DMS53 treated with DMSO at 0.1 percent for 48 hours (cell line): ENCODE measurements around the gene NDUFA6.
"Not testable (repeated sequence)": the region's sequence is repeated elsewhere in the genome, so short reads cannot be mapped to it uniquely, and the experiment has no call there.

Experiments used
- DNase-seq: peaks from one replicate; lab custom pipeline; 2025; ENCODE audit not compliant: unreplicated experiment; lab: John Stamatoyannopoulos, UW

Gene NDUFA6

DNA sequence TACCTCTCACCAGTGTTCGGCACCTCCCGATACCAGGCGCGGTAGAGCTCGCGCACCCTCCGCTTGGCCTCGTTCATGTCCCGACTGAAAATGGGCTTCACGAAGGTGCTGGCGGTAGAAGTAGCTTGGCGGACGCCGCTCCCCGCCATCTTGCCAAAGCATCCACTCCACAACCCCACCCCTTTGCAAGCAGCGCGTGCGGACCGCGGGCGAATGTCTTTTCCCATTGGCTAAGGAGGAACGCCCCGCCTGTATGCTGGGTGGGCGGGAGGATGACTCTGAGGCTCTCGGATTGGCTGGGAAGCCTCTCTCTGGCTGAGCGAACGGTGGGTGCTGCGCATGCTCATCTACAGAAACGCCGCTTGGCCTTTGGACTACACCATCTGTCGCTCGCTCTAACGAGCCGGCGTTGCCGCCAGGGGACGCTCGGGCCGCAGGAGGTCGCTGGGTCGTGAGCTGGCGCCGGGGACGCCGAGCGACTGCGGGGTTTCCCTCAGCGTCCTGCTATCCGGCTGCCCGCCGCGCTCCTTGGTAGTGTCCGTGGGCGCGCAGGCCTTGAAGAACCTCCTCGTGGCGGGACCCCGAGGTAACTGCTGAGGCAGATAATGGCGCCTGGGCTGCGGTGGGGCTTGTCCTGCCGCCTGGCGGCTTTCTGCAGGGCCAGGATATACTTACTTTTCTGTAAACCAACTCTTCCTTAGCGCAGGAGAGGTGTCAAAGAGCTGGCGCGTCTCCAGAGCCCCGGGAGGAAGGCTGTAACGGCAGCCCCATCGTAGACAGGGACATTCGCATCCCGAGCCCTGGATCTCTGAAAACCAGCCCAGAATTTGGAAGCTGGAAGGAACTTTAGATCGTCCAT, at the start of gene NDUFA6:
NDUFA6 (minus strand) TSS at position 177 of the 859 bp plus-strand sequence; CDS start at position 149, 28 bp downstream.
- peak; percentile 96 for DNase-seq

DNA sequence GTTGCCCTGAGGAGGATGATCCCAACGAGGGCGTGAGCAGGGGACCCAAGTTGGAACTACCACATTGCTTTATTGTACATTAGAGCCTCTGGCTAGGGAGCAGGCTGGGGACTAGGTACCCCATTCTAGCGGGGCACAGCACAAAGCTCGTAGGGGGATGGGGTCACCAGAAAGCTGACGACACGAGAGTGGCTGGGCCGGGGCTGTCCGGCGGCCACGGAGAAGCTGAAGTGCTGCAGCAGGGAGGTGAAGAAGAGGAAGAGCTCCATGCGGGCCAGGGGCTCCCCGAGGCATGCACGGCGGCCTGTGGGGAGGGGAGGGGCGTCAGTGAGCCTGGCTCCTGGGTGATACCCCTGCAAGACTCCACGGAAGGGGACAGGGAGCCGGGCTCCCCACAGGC, 49.6 kb upstream of the NDUFA6 start:
- DNase-seq, result not testable (repeated sequence)

DNA sequence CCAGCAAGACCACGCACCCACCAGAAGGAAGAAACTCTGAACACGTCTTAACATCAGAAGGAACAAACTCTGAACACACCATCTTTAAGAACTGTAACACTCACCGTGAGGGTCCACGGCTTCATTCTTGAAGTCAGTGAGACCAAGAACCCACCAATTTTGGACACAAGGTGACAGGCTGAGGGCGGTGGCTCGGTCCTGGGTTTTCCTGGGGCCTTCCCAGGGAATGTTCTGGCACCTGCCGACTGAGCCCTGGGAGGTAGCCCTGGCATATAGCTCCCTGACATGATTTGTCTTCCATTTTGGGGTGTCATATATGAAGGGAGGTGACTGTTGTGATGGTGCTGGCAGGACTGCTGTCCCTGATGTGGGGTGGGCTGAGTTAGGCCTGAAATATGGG, 48.9 kb upstream of the NDUFA6 start:
- not testable (repeated sequence) for DNase-seq

DNA sequence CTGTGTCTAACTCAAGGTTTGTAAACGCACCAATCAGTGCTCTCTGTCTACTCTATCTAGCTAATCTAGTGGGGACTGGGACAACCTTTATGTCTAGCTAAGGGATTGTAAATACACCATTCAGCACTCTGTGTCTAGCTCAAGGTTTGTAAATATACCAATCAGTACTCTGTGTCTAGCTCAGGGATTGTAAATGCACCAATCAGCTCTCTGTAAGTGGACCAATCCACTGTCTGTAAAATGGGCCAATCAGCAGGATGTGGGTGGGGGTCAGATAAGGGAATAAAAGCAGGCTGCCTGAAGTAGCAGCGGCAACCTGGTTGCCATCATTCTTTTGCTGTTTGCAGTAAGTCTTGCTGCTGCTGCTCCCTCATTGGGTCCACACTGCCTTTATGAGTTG, 48.4 kb upstream of the NDUFA6 start:
- no peak for DNase-seq

DNA sequence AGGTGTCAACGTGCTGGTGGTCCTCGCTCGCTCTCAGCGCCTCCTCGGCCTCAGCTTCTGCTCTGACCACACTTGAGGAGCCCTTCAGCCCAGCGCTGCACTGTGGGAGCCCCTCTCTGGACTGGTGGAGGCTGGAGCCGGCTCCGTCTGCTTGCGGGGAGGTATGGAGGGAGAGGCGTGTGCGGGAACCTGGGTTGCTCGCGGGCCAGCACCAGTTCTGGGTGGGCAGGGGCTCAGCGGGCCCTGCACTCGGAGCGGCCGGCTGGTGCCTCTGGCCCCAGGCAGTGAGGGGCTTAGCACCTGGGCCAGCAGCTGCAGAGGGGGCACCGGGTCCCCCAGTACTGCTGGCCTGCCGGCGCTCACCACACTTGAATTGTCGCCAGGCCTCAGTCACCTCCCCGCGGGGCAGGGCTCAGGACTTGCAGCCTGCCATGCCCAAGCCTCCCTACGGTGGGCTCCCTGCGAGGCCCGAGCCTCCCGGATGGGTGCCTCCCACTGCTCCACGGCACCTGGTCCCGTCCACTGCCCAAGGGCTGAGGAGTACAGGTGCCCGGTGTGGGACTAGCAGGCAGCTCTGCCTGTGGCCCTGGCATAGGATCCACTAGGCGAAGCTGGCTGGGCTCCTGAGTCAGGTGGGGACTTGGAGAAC, 47.7 kb upstream of the NDUFA6 start:
- DNase-seq, result no peak

DNA sequence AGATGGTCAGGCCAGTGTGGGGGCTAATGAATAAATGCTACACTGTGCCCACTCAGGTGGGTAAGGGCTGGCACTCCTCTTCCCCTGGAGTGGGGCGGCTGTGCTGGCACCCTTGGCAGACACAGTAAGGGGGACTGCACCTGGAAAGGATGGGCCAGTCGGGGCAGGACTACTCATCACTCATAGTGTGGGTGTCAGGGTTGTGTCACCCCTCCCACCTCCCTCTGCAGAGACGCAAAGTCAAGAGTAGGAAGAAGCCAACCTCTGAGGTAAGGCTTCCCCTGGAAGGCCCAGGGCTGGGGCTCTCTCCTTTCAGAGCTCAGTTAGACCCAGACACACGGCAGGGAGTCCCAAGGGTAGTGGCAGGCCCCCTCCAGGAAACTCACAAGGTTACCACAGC, 45.1 kb upstream of the NDUFA6 start:
- DNase-seq, result not testable (repeated sequence)

DNA sequence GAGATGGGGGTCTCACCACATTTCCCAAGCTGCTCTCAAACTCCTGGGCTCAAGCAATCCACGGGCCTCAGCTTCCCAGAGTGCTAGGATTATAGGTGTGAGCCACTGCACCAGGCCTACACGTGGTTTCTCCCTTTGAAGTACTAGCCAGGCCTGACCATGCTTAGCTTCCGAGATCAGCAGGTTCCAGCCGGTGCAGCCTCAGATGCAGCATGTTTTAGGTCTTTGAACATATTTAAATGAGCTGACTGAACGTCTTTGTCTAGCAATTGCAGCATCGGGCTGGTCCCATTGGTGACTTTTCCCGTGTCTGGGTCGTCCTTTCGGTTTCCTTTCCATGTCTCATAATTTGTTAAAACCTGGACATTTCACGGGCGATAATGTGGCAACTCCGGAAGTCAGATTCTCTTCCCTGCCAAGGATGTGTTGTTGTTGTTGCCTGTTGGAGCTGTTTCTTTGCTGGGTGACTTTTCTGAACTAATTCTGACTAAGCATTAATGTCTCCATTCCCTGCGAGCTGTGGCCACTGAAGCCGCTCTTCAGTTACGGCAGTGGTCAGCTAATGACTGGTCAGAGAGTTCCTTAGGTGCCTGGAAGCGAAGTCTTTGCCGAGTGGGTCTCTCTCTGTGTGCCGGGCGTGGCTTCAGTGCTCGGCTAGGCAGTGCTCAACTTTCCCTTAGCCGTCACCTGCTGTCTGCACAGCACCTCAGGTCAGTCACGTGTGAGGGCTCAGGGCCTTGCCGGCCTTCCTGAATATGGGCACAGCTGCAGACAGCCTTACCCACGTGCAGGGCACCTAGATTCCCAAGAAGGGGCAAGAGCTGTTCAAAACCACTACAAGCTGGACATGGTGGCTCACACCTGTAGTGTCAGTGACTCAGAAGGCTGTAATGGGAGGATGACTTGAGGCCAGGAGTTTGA, 43.8 kb upstream of the NDUFA6 start:
- DNase-seq, result no peak

DNA sequence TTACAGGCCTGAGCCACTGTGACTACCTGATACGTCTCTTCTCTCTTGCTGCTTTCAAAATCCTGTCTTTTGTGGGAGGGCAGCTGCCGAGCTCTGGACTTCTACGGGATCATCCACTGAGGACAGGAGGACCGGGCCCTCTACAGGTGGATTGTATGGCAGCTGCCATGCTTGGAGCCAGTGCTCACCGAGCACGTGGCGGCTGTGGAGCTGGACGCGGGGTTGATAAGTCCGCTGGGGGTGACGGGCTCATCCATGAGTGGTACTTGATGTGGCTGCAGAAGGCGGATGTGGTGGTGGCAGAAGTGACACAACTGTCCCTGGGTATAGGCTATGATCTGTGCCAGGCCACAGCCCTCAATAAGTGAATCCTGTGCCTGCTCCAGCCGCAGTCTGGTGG, 41.9 kb upstream of the NDUFA6 start:
- no peak for DNase-seq

DNA sequence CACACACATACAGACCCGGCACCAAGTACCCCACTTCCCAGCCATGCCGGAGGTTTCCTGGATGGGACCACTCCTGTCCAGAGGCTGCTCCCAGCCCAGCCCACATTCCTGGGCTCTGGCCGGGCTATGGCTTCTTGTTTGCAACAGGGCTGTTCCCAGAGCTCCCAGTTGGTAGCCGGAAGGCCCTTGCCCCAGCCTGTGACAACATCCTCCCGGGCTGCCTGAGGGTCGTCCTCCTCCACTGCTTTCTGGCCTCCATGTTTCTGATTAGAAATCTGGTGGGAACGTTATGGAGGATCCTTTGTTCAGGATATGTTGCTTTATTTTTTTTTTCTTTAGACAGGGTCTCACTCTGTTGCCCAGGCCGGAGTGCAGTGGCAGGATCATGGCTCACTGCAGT, 41.0 kb upstream of the NDUFA6 start:
- DNase-seq, result no peak

DNA sequence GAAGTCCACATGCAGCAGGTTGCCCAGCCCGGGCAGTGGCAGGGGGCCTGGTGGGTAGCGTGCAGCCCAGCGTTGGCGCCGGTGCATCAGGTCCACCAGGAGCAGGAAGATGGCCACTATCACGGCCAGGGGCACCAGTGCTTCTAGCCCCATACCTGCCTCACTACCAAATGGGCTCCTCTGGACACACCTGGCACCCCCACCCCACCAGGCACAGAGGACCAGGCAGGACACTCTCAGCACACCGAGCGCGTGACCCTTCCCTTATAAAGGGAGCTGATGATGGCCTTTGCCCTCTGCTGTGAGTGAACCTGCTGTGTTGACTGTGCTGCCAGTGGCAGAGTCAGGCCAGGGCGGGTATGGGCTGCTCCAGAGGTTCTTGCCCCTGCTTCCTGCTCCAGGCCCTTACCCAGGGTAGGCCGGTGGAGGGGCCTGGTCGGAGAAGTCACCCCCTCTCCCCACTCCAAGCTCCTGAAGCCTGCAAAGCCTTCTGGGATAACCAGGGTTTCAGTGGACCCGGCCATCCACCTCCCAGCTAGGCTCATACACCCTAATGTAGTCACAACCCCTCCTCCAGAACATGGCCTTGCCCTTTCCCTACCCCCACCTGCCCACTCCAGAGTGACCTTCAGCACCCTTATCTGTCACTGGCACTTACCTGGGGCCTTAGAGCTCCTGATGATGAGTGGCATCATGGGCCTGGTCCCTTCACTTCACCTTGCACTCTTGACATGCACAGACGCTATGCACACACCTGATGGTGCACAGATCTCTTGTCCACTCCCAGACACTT, 40.3 kb upstream of the NDUFA6 start, which contains the start of gene CYP2D6:
CYP2D6 (minus strand) TSS at position 172 of the 793 bp plus-strand sequence; CDS start at position 153, 19 bp downstream.
- not testable (repeated sequence) for DNase-seq

DNA sequence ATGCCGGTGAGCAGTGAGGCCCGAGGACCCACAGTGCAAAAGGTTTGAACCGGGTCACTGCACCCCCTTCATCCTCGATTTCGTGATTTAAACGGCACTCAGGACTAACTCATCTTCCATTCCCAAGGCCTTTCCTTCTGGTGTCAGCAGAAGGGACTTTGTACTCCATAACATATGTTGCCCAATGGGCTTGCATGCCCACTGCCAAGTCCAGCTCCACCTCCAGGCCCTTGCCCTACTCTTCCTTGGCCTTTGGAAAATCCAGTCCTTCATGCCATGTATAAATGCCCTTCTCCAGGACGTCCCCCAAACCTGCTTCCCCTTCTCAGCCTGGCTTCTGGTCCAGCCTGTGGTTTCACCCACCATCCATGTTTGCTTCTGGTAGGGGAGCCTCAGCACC, 39.6 kb upstream of the NDUFA6 start:
- DNase-seq, result not testable (repeated sequence)

DNA sequence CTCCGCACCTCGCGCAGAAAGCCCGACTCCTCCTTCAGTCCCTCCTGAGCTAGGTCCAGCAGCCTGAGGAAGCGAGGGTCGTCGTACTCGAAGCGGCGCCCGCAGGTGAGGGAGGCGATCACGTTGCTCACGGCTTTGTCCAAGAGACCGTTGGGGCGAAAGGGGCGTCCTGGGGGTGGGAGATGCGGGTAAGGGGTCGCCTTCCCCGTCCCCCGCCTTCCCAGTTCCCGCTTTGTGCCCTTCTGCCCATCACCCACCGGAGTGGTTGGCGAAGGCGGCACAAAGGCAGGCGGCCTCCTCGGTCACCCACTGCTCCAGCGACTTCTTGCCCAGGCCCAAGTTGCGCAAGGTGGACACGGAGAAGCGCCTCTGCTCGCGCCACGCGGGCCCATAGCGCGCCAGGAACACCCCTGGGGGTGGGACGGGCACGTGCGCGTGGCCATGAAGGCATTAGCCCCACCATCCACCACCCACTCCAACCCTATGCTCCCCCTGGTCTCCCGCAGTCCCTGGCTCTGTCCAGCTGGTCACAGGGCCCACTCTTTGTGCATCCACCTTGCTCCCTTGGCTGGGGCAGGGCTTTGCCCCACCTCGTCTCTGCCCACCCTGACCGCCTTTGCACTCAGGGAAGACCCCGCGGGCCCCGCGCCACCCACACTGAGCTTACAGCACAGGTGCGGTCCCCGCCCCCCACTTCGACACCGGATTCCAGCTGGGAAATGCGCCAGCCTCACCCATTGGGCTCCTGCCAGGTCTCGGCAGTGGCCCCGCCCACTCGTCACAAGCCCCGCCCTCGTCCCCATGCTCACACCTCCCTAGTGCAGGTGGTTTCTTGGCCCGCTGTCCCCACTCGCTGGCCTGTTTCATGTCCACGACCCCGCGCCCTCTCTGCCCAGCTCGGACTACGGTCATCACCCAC, 38.5 kb upstream of the NDUFA6 start:
- not testable (repeated sequence) for DNase-seq

DNA sequence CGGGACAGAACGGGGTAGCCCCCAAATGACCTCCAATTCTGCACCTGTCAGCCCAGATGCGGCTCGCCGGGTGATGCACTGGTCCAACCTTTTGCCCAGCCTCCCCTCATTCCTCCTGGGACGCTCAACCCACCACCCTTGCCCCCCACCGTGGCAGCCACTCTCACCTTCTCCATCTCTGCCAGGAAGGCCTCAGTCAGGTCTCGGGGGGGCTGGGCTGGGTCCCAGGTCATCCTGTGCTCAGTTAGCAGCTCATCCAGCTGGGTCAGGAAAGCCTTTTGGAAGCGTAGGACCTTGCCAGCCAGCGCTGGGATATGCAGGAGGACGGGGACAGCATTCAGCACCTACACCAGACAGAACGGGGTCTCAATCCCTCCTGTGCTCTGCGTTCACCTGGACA, 37.4 kb upstream of the NDUFA6 start:
- not testable (repeated sequence) for DNase-seq

DNA sequence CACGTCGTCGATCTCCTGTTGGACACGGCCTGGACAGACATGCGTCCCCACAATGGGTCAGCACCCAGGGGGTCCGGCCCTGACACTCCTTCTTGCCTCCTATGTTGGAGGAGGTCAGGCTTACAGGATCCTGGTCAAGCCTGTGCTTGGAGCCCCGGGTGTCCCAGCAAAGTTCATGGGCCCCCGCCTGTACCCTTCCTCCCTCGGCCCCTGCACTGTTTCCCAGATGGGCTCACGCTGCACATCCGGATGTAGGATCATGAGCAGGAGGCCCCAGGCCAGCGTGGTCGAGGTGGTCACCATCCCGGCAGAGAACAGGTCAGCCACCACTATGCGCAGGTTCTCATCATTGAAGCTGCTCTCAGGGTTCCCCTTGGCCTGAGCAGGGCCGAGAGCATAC, 37.0 kb upstream of the NDUFA6 start:
- DNase-seq, result no peak

DNA sequence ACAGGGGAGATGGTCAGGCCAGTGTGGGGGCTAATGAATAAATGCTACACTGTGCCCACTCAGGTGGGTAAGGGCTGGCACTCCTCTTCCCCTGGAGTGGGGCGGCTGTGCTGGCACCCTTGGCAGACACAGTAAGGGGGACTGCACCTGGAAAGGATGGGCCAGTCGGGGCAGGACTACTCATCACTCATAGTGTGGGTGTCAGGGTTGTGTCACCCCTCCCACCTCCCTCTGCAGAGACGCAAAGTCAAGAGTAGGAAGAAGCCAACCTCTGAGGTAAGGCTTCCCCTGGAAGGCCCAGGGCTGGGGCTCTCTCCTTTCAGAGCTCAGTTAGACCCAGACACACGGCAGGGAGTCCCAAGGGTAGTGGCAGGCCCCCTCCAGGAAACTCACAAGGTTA, 33.0 kb upstream of the NDUFA6 start:
- DNase-seq, result not testable (repeated sequence)

DNA sequence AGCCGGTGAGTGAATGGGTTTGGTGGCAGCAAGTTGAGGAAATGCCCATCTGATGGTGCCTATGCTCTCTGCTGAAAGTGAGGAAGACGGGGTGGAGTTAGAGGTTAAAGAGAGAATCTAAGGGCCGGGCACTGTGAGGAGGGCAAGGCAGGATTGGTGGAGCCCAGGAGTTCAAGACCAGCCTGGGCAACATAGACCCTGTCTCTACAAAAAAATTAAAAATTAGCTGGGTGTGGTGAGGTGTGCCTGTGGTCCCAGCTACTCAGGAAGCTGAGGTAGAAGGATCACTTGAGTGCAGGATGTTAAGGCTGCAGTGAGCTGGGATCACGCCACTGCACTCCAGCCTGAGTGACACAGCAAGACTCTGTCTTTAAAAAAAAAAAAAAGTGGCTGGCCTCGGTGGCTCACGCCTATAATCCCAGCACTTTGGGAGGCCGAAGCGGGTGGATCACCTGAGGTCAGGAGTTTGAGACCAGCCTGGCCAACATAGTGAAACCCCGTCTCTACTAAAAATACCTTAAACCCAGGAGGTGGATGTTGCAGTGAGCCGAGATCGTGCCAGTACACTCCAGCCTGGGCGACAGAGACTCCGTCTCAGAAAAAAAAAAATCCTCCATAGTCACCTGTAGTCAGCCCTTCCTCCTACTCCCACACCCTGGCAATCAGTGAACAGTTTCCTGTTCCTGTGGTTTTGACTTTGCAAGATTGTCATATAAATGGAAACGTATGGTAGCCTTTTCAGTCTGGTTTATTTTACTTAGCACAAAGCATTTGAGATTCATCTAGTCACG, 29.9 kb upstream of the NDUFA6 start:
- DNase-seq, result not testable (repeated sequence)

DNA sequence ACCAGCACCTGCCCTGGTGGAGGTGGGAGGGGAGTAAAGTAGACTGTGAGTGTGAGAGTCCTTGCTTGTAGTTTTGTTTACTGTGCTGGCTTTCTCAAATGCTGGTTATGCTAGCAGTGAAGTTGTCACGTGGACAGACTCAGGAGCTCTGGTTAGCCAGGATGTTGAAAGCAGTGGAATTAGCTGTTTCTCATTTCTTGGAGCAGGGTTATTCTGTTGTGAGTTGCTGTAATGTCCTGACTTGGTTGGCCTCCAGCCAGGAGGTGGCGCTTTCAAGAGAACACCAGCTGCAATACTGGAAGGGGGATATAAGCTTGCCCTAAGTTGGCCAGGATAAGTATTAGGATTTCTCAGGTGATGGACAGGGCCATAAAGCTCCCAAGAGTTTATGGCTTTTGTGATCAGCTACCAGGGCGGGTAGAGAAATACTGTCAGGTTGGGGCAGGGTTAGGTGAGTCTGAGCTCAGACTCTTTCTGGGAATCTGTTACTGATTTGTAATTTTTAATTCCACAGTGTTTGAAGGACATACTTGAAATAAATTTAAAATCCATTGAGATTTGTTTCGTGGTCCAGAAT, 26.4 kb upstream of the NDUFA6 start:
- no peak for DNase-seq

DNA sequence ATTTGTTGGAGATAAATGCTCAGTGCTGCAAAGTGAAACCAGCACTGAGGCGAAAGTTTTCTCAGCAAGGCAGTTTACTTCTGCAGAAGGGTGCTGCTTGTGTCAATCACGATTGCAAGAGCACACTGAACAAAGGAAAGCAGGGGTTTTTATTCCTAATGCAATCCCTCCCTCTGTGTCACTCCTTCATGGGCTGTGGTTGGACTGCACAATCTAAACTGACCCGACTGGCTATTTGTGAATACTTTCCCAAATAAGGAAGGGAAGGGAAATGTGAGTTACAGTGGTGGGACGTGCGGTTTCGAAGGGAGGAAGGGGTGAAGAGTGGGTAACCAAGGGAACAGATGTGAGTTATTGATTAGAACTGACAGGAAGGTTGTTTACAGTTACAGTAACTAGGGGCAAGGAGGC, 24.9 kb upstream of the NDUFA6 start:
- not testable (repeated sequence) for DNase-seq
